OCI-LY1 (cell line): ENCODE results near the gene ARPC5L.
"Not testable (repeated sequence)": the region's sequence is repeated elsewhere in the genome, so short reads cannot be mapped to it uniquely, and the experiment has no call there.

ENCODE experiments used
- H2AFZ ChIP-seq: fragments of 200-600 bp; sonication (generic), shearing (Covaris generic); 2 replicates; pipeline ENCODE4 v1.6.0; 2014; ENCODE audit warnings: antibody characterized with exemption, mild to moderate bottlenecking, low read length
- H3F3A ChIP-seq: fragments of 200-600 bp; sonication (generic), shearing (Covaris generic); 2 replicates; pipeline ENCODE4 v1.6.0; 2014; ENCODE audit warnings: mild to moderate bottlenecking, antibody characterized with exemption, low read length, moderate library complexity; ENCODE audit not compliant: insufficient read depth
- H3K27ac ChIP-seq: fragments of 200-600 bp; sonication (generic); 2 replicates; pipeline ENCODE4 v1.5.1; 2014; ENCODE audit warnings: low read length, mixed run types, mild to moderate bottlenecking, low read depth; ENCODE audit not compliant: poor library complexity, severe bottlenecking
- H3K27me3 ChIP-seq: fragments of 200-600 bp; sonication (generic); 2 replicates; pipeline ENCODE4 v1.6.0; 2014; ENCODE audit warnings: antibody characterized with exemption, mild to moderate bottlenecking, low read length, moderate library complexity; ENCODE audit not compliant: insufficient read depth
- H3K36me3 ChIP-seq: fragments of 200-600 bp; sonication (generic); 2 replicates; pipeline ENCODE4 v1.6.1; 2014; ENCODE audit warnings: mild to moderate bottlenecking, antibody characterized with exemption, low read length, moderate library complexity, mixed read lengths; ENCODE audit not compliant: insufficient read depth
- H3K4me1 ChIP-seq: fragments of 200-600 bp; sonication (generic); 2 replicates; pipeline ENCODE4 v1.5.1; 2014; ENCODE audit warnings: mild to moderate bottlenecking, low read length, moderate library complexity; ENCODE audit not compliant: insufficient read depth, severe bottlenecking
- H3K4me2 ChIP-seq: fragments of 200-600 bp; sonication (generic), shearing (Covaris generic); 2 replicates; pipeline ENCODE4 v1.6.1; 2014; ENCODE audit warnings: low read length
- H3K4me3 ChIP-seq: fragments of 200-600 bp; sonication (generic); 2 replicates; pipeline ENCODE4 v1.5.1; 2014; ENCODE audit warnings: low read length, low read depth, mild to moderate bottlenecking, mixed read lengths; ENCODE audit not compliant: poor library complexity, severe bottlenecking
- H3K79me2 ChIP-seq: fragments of 200-600 bp; shearing (Covaris generic); 2 replicates; pipeline ENCODE4 v1.6.1; 2016; ENCODE audit warnings: mixed run types, low read length, mixed read lengths; ENCODE audit not compliant: insufficient read depth
- H3K9ac ChIP-seq: fragments of 200-600 bp; sonication (generic), shearing (Covaris generic); 2 replicates; pipeline ENCODE4 v1.6.1; 2014; ENCODE audit warnings: mild to moderate bottlenecking, low read length, mixed read lengths
- H3K9me2 ChIP-seq: fragments of 200-600 bp; sonication (generic), shearing (Covaris generic); 2 replicates; pipeline ENCODE4 v1.6.1; 2014; ENCODE audit warnings: low read depth, mild to moderate bottlenecking, low read length, mixed read lengths
- H3K9me3 ChIP-seq: fragments of 200-600 bp; shearing (Covaris generic); 2 replicates; pipeline ENCODE4 v1.6.1; 2014; ENCODE audit warnings: low read length, mixed read lengths
- H4K20me1 ChIP-seq: fragments of 200-600 bp; sonication (generic), shearing (Covaris generic); 2 replicates; pipeline ENCODE4 v1.6.0; 2016; ENCODE audit warnings: mild to moderate bottlenecking, low read length; ENCODE audit not compliant: insufficient read depth
- CTCF ChIP-seq: fragments of 200-600 bp; sonication (generic), shearing (Covaris generic); IDR thresholded peaks from 2 replicates; pipeline ENCODE4 v1.5.1; 2017; ENCODE audit warnings: mild to moderate bottlenecking, antibody characterized with exemption, low read length, moderate library complexity, mixed read lengths
- EZH2 ChIP-seq: fragments of 200-600 bp; sonication (generic), shearing (Covaris generic); IDR thresholded peaks from 2 replicates; pipeline ENCODE4 v1.8.0; 2017; ENCODE audit warnings: borderline replicate concordance, mixed run types, mild to moderate bottlenecking, antibody characterized with exemption, low read length, moderate library complexity, mixed read lengths

The ARPC5L gene

DNA sequence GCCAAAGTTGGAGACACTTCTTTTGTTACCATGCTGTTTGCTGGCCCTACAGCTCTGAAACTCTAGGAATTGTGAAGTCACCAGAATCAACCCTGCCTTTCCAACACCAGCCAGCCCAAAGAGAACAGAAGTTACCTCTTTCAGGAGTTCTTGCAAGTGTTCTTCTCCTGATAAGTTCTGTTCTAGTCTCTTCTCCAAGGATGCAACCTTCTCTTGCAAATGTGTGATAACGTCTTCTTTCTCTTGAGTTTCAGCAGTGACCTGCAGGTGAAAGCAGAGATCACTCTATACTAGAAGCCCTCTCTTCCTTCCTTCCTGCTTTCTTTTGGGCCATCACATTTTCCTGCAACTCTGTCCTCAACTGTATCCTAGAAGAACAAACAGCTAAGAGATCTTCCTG is 49.8 kb downstream of the ARPC5L start:
- Histone ChIP-seq H3K4me3 (no peak overlapping the region), H3K9ac (no peak overlapping the region), H3K79me2 (no peaks in the 10 kb centered on the region), H3K4me1 (no peaks in the 10 kb centered on the region), H4K20me1 (no peaks in the 10 kb centered on the region), H3K4me2 (no peak overlapping the region), H3K27ac (no peak overlapping the region), H3K9me3 (no peaks in the 10 kb centered on the region), H3F3A (no peaks in the 10 kb centered on the region), H3K36me3 (peaks cover 52% of the 10 kb centered on the region), H2AFZ (no peak overlapping the region), H3K27me3 (no peaks in the 10 kb centered on the region), H3K9me2 (no peaks in the 10 kb centered on the region)
- TF ChIP-seq EZH2 = no peak

DNA sequence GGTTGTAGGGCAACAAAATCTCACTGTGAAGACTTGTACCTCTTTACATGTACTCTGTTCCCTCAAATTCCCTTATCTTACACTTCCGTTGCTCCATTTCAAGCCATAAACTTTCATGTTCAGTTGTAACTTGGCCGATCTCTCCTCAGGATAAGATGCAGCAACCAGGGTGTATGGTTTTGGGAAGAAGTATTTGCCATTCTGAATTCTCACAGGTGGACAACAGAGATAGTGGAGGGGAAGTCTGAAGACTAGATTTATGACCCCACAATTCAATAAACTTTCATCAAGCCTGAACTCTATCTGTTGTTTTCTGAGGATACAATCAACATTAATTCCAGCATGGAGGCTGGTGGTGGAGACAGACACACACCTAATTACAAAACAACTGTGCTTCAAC is 51.4 kb downstream of the ARPC5L start:
- Histone ChIP-seq H3K79me2 (no peaks in the 10 kb centered on the region), H3K36me3 (peaks cover 46% of the 10 kb centered on the region), H3F3A (no peaks in the 10 kb centered on the region), H3K27ac (no peak overlapping the region), H3K4me2 (no peak overlapping the region), H2AFZ (no peak overlapping the region), H3K9ac (no peak overlapping the region), H4K20me1 (no peaks in the 10 kb centered on the region), H3K9me3 (no peaks in the 10 kb centered on the region), H3K4me3 (no peak overlapping the region), H3K27me3 (no peaks in the 10 kb centered on the region), H3K9me2 (no peaks in the 10 kb centered on the region), H3K4me1 (no peaks in the 10 kb centered on the region)
- no peak for TF ChIP-seq EZH2
- no peak for TF ChIP-seq CTCF

- Histone ChIP-seq H3K9me3 (no peaks in the 10 kb centered on the region), H3K27ac (no peak overlapping the region), H4K20me1 (no peaks in the 10 kb centered on the region), H3K4me2 (no peak overlapping the region), H3F3A (no peaks in the 10 kb centered on the region), H3K36me3 (peaks cover 59% of the 10 kb centered on the region), H3K9me2 (no peaks in the 10 kb centered on the region), H2AFZ (no peak overlapping the region), H3K4me3 (no peak overlapping the region), H3K9ac (no peak overlapping the region), H3K4me1 (no peaks in the 10 kb centered on the region), H3K27me3 (no peaks in the 10 kb centered on the region), H3K79me2 (no peaks in the 10 kb centered on the region)
- TF ChIP-seq CTCF (no peak), EZH2 (no peak)
These were observed 52.9 kb downstream of the ARPC5L start for GRCh38 chr9:124914753-124915405.

- not testable (repeated sequence) for H2AFZ ChIP-seq, H3K79me2 ChIP-seq, H3K27me3 ChIP-seq, H3F3A ChIP-seq, H3K4me1 ChIP-seq, H3K9me2 ChIP-seq, H3K27ac ChIP-seq, H3K9me3 ChIP-seq, H3K9ac ChIP-seq, H4K20me1 ChIP-seq, H3K4me3 ChIP-seq, H3K4me2 ChIP-seq
- H3K36me3 ChIP-seq = peaks cover 53% of the 10 kb centered on the region
These were observed 58.5 kb downstream of the ARPC5L start for GRCh38 chr9:124920394-124920793.
